Upper lobe of left lung (tissue), 6 donors: ENCODE measurements around the gene RLN2. TPM values are rescaled to one million over a fixed set of nuclear protein-coding genes. Genes with fewer than 3 reads are reported as not detected.

ENCODE experiments used
- ATAC-seq, 2 donors: fragments of 200-7000 bp; cut with Tn5 transposase; one replicate each; pipeline ENCODE4 v1.9.1; 2022; ENCODE audit warnings: mild to moderate bottlenecking in 2 of 2, moderate library complexity in 2 of 2; ENCODE audit not compliant: low FRiP score in 2 of 2
- DNase-seq, 2 donors: peaks; one replicate each; pipeline ENCODE4 v3.0.0-alpha.2; 2019 to 2020
- H3K27ac ChIP-seq, 4 donors: fragments of 200-600 bp; sonication (generic); one replicate each; pipeline ENCODE4 v1.5.1; 2016 to 2019
- H3K27me3 ChIP-seq, 4 donors: fragments of 200-600 bp; sonication (generic); one replicate each; pipeline ENCODE4 v1.5.1; 2017 to 2019
- H3K36me3 ChIP-seq, 4 donors: fragments of 200-600 bp; sonication (generic); one replicate each; pipeline ENCODE4 v1.5.1; 2016 to 2019
- H3K4me1 ChIP-seq, 4 donors: fragments of 200-600 bp; sonication (generic); one replicate each; pipeline ENCODE4 v1.5.1; 2018 to 2019
- H3K4me3 ChIP-seq, 4 donors: fragments of 200-600 bp; sonication (generic); one replicate each; pipeline ENCODE4 v1.5.1; 2017 to 2019; ENCODE audit warnings: mild to moderate bottlenecking in 2 of 4, moderate library complexity in 1 of 4
- H3K9me3 ChIP-seq, 4 donors: fragments of 200-600 bp; sonication (generic); one replicate each; pipeline ENCODE4 v1.5.1; 2018 to 2019
- CTCF ChIP-seq, 6 experiments: fragments of 450-650 bp in 4 of 6; fragments of 200-600 bp in 2 of 6; sonication (generic) in 2 of 6; IDR thresholded peaks; one replicate each; pipeline ENCODE4 v1.5.1; 2016 to 2019; ENCODE audit warnings: antibody characterized with exemption in 6 of 6
- EP300 ChIP-seq, 4 donors: sonication (generic); formaldehyde crosslinking; IDR thresholded peaks; one replicate each; pipeline ENCODE4 v1.5.1; 2017; ENCODE audit warnings: antibody characterized with exemption in 4 of 4, control low read depth in 2 of 4
- POLR2A ChIP-seq, 4 donors: fragments of 450-650 bp; IDR thresholded peaks; one replicate each; pipeline ENCODE4 v1.5.1; 2016 to 2017; ENCODE audit warnings: antibody characterized with exemption in 4 of 4, mild to moderate bottlenecking in 2 of 4
- POLR2AphosphoS5 ChIP-seq, 2 donors: sonication (generic); formaldehyde crosslinking; IDR thresholded peaks; one replicate each; pipeline ENCODE4 v1.5.1; 2017; ENCODE audit warnings: antibody characterized with exemption in 2 of 2
- WGBS, 2 donors: methylation state at CpG; one replicate each; pipeline ENCODE4 v1.1.5; 2017 to 2018; 5-methylcytosine and 5-hydroxymethylcytosine counted together
- total RNA-seq, 6 donors: library from RNA; depleted of rRNA in 4 of 6; stranded (reverse); fragments of >200 nt in 4 of 6; gene quantifications; one replicate each; pipeline versions ENCODE4 v1.1.0 to v1.2.1, GENCODE V29; 2016 to 2021
- donor health status: DM: no; HTN: no; CAD: no; lungs with moderate emphysema.
- donor health status: DM: no; HTN: yes; CAD: no; lungs with severe emphysema.

RLN2 gene
- total RNA-seq, 6 donors from 2014 or later: 0.60 to 5.2 (median 0.61) TPM; not detected in 3

- Histone ChIP-seq H3K4me3 (no peak overlapping the region), H3K36me3 (no peaks in the 10 kb centered on the region), H3K4me1 (no peaks in the 10 kb centered on the region), H3K27ac (no peak overlapping the region), H3K9me3 (peaks cover 0 to 14% (median 6%) of the 10 kb centered on the region in 4 donors), H3K27me3 (no peaks in the 10 kb centered on the region)
- DNase-seq (no peak), ATAC-seq (no peak)
- no peak for TF ChIP-seq EP300 (IDR thresholded peaks at IDR 0.05)
- TF ChIP-seq POLR2AphosphoS5 (IDR thresholded peaks at IDR 0.05): no peak
- TF ChIP-seq CTCF (IDR thresholded peaks at IDR 0.05): no peak
- no peak for TF ChIP-seq POLR2A (IDR thresholded peaks at IDR 0.05)
Measured at GRCh38 chr9:5310851-5311250, 6.3 kb upstream of the RLN2 start.

GRCh38 chr9:5305741-5306140 is 1.2 kb upstream of the RLN2 start:
- H3K4me3 ChIP-seq: no peak overlapping the region
- TF ChIP-seq POLR2A (IDR thresholded peaks at IDR 0.05): no peak
- TF ChIP-seq POLR2AphosphoS5 (IDR thresholded peaks at IDR 0.05): no peak
- TF ChIP-seq CTCF (IDR thresholded peaks at IDR 0.05): no peak
- TF ChIP-seq EP300 (IDR thresholded peaks at IDR 0.05): no peak
- no peak for DNase-seq
- ATAC-seq: no peak
- 89 to 92% methylated on average over 2 of the region's 2 CpGs for WGBS, 2 donors
- H3K9me3 ChIP-seq: no peaks in the 10 kb centered on the region
- no peaks in the 10 kb centered on the region for H3K36me3 ChIP-seq
- H3K4me1 ChIP-seq: peaks cover 0 to 4% (median 0%) of the 10 kb centered on the region in 4 donors
- no peak overlapping the region for H3K27ac ChIP-seq
- no peaks in the 10 kb centered on the region for H3K27me3 ChIP-seq

GRCh38 chr9:5301544-5301943 is 3.0 kb downstream of the RLN2 start:
- Histone ChIP-seq H3K27ac (no peak overlapping the region), H3K4me3 (no peak overlapping the region), H3K36me3 (no peaks in the 10 kb centered on the region), H3K9me3 (no peaks in the 10 kb centered on the region), H3K27me3 (no peaks in the 10 kb centered on the region), H3K4me1 (peaks cover 0 to 4% (median 0%) of the 10 kb centered on the region in 4 donors)
- no peak for DNase-seq
- 49 to 51% methylated on average over 4 of the region's 4 CpGs for WGBS, 2 donors
- no peak for TF ChIP-seq EP300 (IDR thresholded peaks at IDR 0.05)
- TF ChIP-seq POLR2A (IDR thresholded peaks at IDR 0.05): no peak
- no peak for TF ChIP-seq CTCF (IDR thresholded peaks at IDR 0.05)
- no peak for TF ChIP-seq POLR2AphosphoS5 (IDR thresholded peaks at IDR 0.05)
- no peak for ATAC-seq

- WGBS, 2 donors: 92 to 100% methylated on average over 1 of the region's 1 CpG
- H3K4me3 ChIP-seq: no peak overlapping the region
- H3K27ac ChIP-seq: no peak overlapping the region
- H3K9me3 ChIP-seq: no peaks in the 10 kb centered on the region
- H3K27me3 ChIP-seq: no peaks in the 10 kb centered on the region
- ATAC-seq: no peak
- H3K36me3 ChIP-seq: no peaks in the 10 kb centered on the region
- H3K4me1 ChIP-seq: no peaks in the 10 kb centered on the region
- no peak for TF ChIP-seq POLR2A (IDR thresholded peaks at IDR 0.05)
- no peak for TF ChIP-seq CTCF (IDR thresholded peaks at IDR 0.05)
- no peak for TF ChIP-seq EP300 (IDR thresholded peaks at IDR 0.05)
- no peak for TF ChIP-seq POLR2AphosphoS5 (IDR thresholded peaks at IDR 0.05)
- DNase-seq: no peak
Measured at GRCh38 chr9:5292141-5292540, 12.4 kb downstream of the RLN2 start.

GRCh38 chr9:5288591-5288990 is 15.9 kb downstream of the RLN2 start:
- DNase-seq (no peak), ATAC-seq (no peak)
- Histone ChIP-seq H3K9me3 (no peaks in the 10 kb centered on the region), H3K27ac (no peak overlapping the region), H3K4me3 (no peak overlapping the region), H3K4me1 (no peaks in the 10 kb centered on the region), H3K27me3 (no peaks in the 10 kb centered on the region), H3K36me3 (no peaks in the 10 kb centered on the region)
- 0 to 70% methylated on average over 1 of the region's 1 CpG for WGBS, 2 donors
- TF ChIP-seq EP300 (IDR thresholded peaks at IDR 0.05) (no peak), CTCF (IDR thresholded peaks at IDR 0.05) (no peak), POLR2A (IDR thresholded peaks at IDR 0.05) (no peak), POLR2AphosphoS5 (IDR thresholded peaks at IDR 0.05) (no peak)
